ENCODE measurements around the gene MAP2.

GRCh38 chr2:209761566-209761965 lies 337.7 kb downstream of the MAP2 start:
- TF ChIP-seq CTCF (conservative IDR thresholded peaks at IDR 0.05 in 1 of 2, IDR thresholded peaks at IDR 0.05 in 1 of 2; ENCODE audit: extremely low read depth in 1 of 2, insufficient read depth in 1 of 2, low read depth in 1 of 2, low read length in 2 of 2) (no peak), EZH2 (IDR thresholded peaks at IDR 0.05; ENCODE audit: borderline replicate concordance, low read length) (no peak)
